Activated CD8-positive, alpha-beta memory T cell treated with anti-CD3 and anti-CD28 coated beads, Interleukin-2, amount 10 ng/mL, durations not matched to agents 7 days and 5 days (primary cell): ENCODE results near the gene HMCES. TPM values are rescaled to one million over a fixed set of nuclear protein-coding genes. Genes with fewer than 3 reads are reported as not detected.
A peak's percentile ranks its signal among the peaks of the same experiment; 100 is the strongest.

ENCODE experiments used
- ATAC-seq: fragments of 150-1000 bp; cut with Tn5 transposase; one replicate; pipeline ENCODE4 v1.10.0; 2021; ENCODE audit warnings: moderate library complexity
- CTCF ChIA-PET: fragments of 350-600 bp; sonication (Branson Sonifier 250); formaldehyde crosslinking; loops from one replicate; lab custom pipeline; 2021; ENCODE audit warnings: antibody characterized with exemption; lab: Charles Lee
- DNase-seq: peaks from one replicate; pipeline ENCODE4 v3.0.0-alpha.2; 2020
- H3K27ac Mint-ChIP-seq: one replicate; pipeline ENCODE4 v1.8.0; 2021; ENCODE audit warnings: mild to moderate bottlenecking, mixed read lengths
- H3K27me3 Mint-ChIP-seq: one replicate; pipeline ENCODE4 v1.8.0; 2021; ENCODE audit warnings: mixed read lengths
- H3K36me3 Mint-ChIP-seq: one replicate; pipeline ENCODE4 v1.8.0; 2021; ENCODE audit warnings: mild to moderate bottlenecking, mixed read lengths
- H3K4me1 Mint-ChIP-seq: one replicate; pipeline ENCODE4 v1.8.0; 2021; ENCODE audit warnings: mixed read lengths
- H3K4me3 Mint-ChIP-seq: one replicate; pipeline ENCODE4 v1.8.0; 2021; ENCODE audit warnings: mild to moderate bottlenecking, moderate library complexity, mixed read lengths
- H3K9me3 Mint-ChIP-seq: one replicate; pipeline ENCODE4 v1.8.0; 2022; ENCODE audit warnings: low read depth, mixed read lengths
- total RNA-seq, 2 experiments: library from RNA; stranded (reverse); gene quantifications; one replicate each; pipeline ENCODE4 v1.2.3, GENCODE V29; 2021

The HMCES gene
- total RNA-seq, 2 experiments from 2014 or later = 43.4 to 52.1 TPM

- ATAC-seq (no peak), DNase-seq (no peak)
- CTCF ChIA-PET = interaction anchor here (0.7 to 2.3 kb wide), 3 partner anchors 30 to 343 kb away, joined by 3 to 8 read pairs (median 3); no protein-coding TSS in a partner anchor
- H3K27ac Mint-ChIP-seq = peak overlapping the region; percentile 23
- H3K36me3 Mint-ChIP-seq = no peaks in the 10 kb centered on the region
- H3K27me3 Mint-ChIP-seq = no peaks in the 10 kb centered on the region
- peak overlapping the region; percentile 0 for H3K4me3 Mint-ChIP-seq
- H3K4me1 Mint-ChIP-seq = peaks cover 36% of the 10 kb centered on the region
- H3K9me3 Mint-ChIP-seq = no peaks in the 10 kb centered on the region
Measured at GRCh38 chr3:129312671-129313414, 34.2 kb downstream of the HMCES start.

- CTCF ChIA-PET = interaction anchor here (0.6 to 4.0 kb wide), 4 partner anchors 9 to 343 kb away, joined by 3 to 25 read pairs (median 4); no protein-coding TSS in a partner anchor
- no peaks in the 10 kb centered on the region for H3K27me3 Mint-ChIP-seq
- ATAC-seq = no peak
- no peaks in the 10 kb centered on the region for H3K36me3 Mint-ChIP-seq
- peak overlapping the region; percentile 74 for H3K27ac Mint-ChIP-seq
- peaks cover 36% of the 10 kb centered on the region for H3K4me1 Mint-ChIP-seq
- no peaks in the 10 kb centered on the region for H3K9me3 Mint-ChIP-seq
- DNase-seq = no peak
- H3K4me3 Mint-ChIP-seq = peak overlapping the region; percentile 88
Measured at GRCh38 chr3:129313415-129313664, 34.7 kb downstream of the HMCES start.

- H3K4me3 Mint-ChIP-seq = peak overlapping the region; percentile 88
- H3K27ac Mint-ChIP-seq = peak overlapping the region; percentile 74
- DNase-seq (peak; percentile 57), ATAC-seq (no peak)
- no peaks in the 10 kb centered on the region for H3K36me3 Mint-ChIP-seq
- H3K27me3 Mint-ChIP-seq = no peaks in the 10 kb centered on the region
- CTCF ChIA-PET = interaction anchor here (0.6 to 4.0 kb wide), 4 partner anchors 9 to 343 kb away, joined by 3 to 25 read pairs (median 6); partner anchors contain the start of gene COPG1
- H3K4me1 Mint-ChIP-seq = peaks cover 33% of the 10 kb centered on the region
- H3K9me3 Mint-ChIP-seq = no peaks in the 10 kb centered on the region
Measured at GRCh38 chr3:129313665-129314385, 35.2 kb downstream of the HMCES start.

- Mint-ChIP-seq H3K4me1 (peaks cover 31% of the 10 kb centered on the region), H3K4me3 (peak overlapping the region; percentile 88), H3K9me3 (no peaks in the 10 kb centered on the region), H3K36me3 (no peaks in the 10 kb centered on the region), H3K27me3 (no peaks in the 10 kb centered on the region), H3K27ac (peak overlapping the region; percentile 74)
- peak; percentile 83 for DNase-seq
- CTCF ChIA-PET = interaction anchor here (1.3 to 4.0 kb wide), 4 partner anchors 12 to 344 kb away, joined by 5 to 25 read pairs (median 10); partner anchors contain the start of gene COPG1
- ATAC-seq = peak; percentile 20
Measured at GRCh38 chr3:129314386-129315222, 35.9 kb downstream of the HMCES start.

- H3K4me1 Mint-ChIP-seq = peaks cover 31% of the 10 kb centered on the region
- H3K27me3 Mint-ChIP-seq = no peaks in the 10 kb centered on the region
- no peaks in the 10 kb centered on the region for H3K9me3 Mint-ChIP-seq
- CTCF ChIA-PET = interaction anchor here (0.8 to 4.0 kb wide), 25 partner anchors 7 to 436 kb away, joined by 3 to 25 read pairs (median 7); partner anchors contain the start of genes ACAD9, COPG1, HMCES and IFT122
- ATAC-seq (peak; percentile 5), DNase-seq (peak; percentile 66)
- no peaks in the 10 kb centered on the region for H3K36me3 Mint-ChIP-seq
- peak overlapping the region; percentile 80 for H3K27ac Mint-ChIP-seq
- peak overlapping the region; percentile 88 for H3K4me3 Mint-ChIP-seq
Measured at GRCh38 chr3:129315223-129315997, 36.7 kb downstream of the HMCES start.

- ATAC-seq (no peak), DNase-seq (no peak)
- CTCF ChIA-PET = interaction anchor here (0.8 to 4.0 kb wide), 28 partner anchors 7 to 437 kb away, joined by 3 to 25 read pairs (median 6); partner anchors contain the start of genes ACAD9, COPG1, HMCES and IFT122
- Mint-ChIP-seq H3K4me3 (peak overlapping the region; percentile 88), H3K9me3 (no peaks in the 10 kb centered on the region), H3K27ac (peak overlapping the region; percentile 73), H3K36me3 (no peaks in the 10 kb centered on the region), H3K4me1 (peaks cover 31% of the 10 kb centered on the region), H3K27me3 (no peaks in the 10 kb centered on the region)
Measured at GRCh38 chr3:129315998-129316247, 37.3 kb downstream of the HMCES start.

- Mint-ChIP-seq H3K36me3 (no peaks in the 10 kb centered on the region), H3K4me1 (peaks cover 31% of the 10 kb centered on the region), H3K9me3 (no peaks in the 10 kb centered on the region), H3K27ac (peak overlapping the region; percentile 73), H3K27me3 (no peaks in the 10 kb centered on the region), H3K4me3 (peak overlapping the region; percentile 88)
- peak; percentile 55 for ATAC-seq
- CTCF ChIA-PET = interaction anchor here (0.7 to 4.0 kb wide), 32 partner anchors 8 to 437 kb away, joined by 3 to 25 read pairs (median 4); partner anchors contain the start of genes ACAD9, HMCES, IFT122 and MBD4
- peak; percentile 90 for DNase-seq
Measured at GRCh38 chr3:129316248-129317013, 37.8 kb downstream of the HMCES start.

GRCh38 chr3:129317014-129317771, 38.5 kb downstream of the HMCES start:
- Mint-ChIP-seq H3K4me3 (no peak overlapping the region), H3K36me3 (no peaks in the 10 kb centered on the region), H3K27me3 (no peaks in the 10 kb centered on the region), H3K9me3 (no peaks in the 10 kb centered on the region), H3K27ac (no peak overlapping the region), H3K4me1 (peaks cover 24% of the 10 kb centered on the region)
- CTCF ChIA-PET = interaction anchor here (0.7 to 4.0 kb wide), 27 partner anchors 9 to 438 kb away, joined by 3 to 25 read pairs (median 5); partner anchors contain the start of genes ACAD9, HMCES, IFT122 and MBD4
- DNase-seq (no peak), ATAC-seq (no peak)

GRCh38 chr3:129317848-129318247, 39.2 kb downstream of the HMCES start:
- Mint-ChIP-seq H3K9me3 (no peaks in the 10 kb centered on the region), H3K4me1 (peaks cover 18% of the 10 kb centered on the region), H3K27ac (no peak overlapping the region), H3K27me3 (no peaks in the 10 kb centered on the region), H3K36me3 (no peaks in the 10 kb centered on the region), H3K4me3 (no peak overlapping the region)
- DNase-seq (no peak), ATAC-seq (no peak)
- CTCF ChIA-PET = interaction anchor here (0.7 to 2.2 kb wide), 4 partner anchors 9 to 346 kb away, joined by 3 to 10 read pairs (median 3); no protein-coding TSS in a partner anchor

- Mint-ChIP-seq H3K27ac (no peak overlapping the region), H3K36me3 (no peaks in the 10 kb centered on the region), H3K4me3 (no peak overlapping the region), H3K4me1 (peaks cover 7% of the 10 kb centered on the region), H3K9me3 (no peaks in the 10 kb centered on the region), H3K27me3 (no peaks in the 10 kb centered on the region)
- no peak for DNase-seq
- CTCF ChIA-PET = interaction anchor here (0.8 to 1.2 kb wide), 3 partner anchors 8 to 94 kb away, joined by 3 read pairs; no protein-coding TSS in a partner anchor
- no peak for ATAC-seq
Measured at GRCh38 chr3:129318921-129319320, 40.3 kb downstream of the HMCES start.

- H3K36me3 Mint-ChIP-seq = no peaks in the 10 kb centered on the region
- no peaks in the 10 kb centered on the region for H3K9me3 Mint-ChIP-seq
- H3K27ac Mint-ChIP-seq = no peak overlapping the region
- DNase-seq (no peak), ATAC-seq (no peak)
- CTCF ChIA-PET = no interaction called here
- no peaks in the 10 kb centered on the region for H3K4me1 Mint-ChIP-seq
- no peak overlapping the region for H3K4me3 Mint-ChIP-seq
- H3K27me3 Mint-ChIP-seq = no peaks in the 10 kb centered on the region
Measured at GRCh38 chr3:129320261-129320660, 41.6 kb downstream of the HMCES start.
